Kidney (tissue), 14 donors: Measurements from ENCODE around the gene STX10. TPM values are rescaled to one million over a fixed set of nuclear protein-coding genes. Genes with fewer than 3 reads are reported as not detected.

Source experiments
- DNase-seq, 5 donors: peaks; one replicate each; pipeline ENCODE4 v3.0.0-alpha.2; 2013 to 2020
- FAIRE-seq: peaks from 2 replicates; lab custom pipeline; 2012; peaks lifted over from hg19 to GRCh38; lab: Jason Lieb, UNC
- H3K27ac ChIP-seq, 2 donors: one replicate each; pipeline ENCODE4 v1.7.0; 2013; ENCODE audit warnings: low read depth in 2 of 2, low read length in 2 of 2, inconsistent platforms in 1 of 2
- H3K27me3 ChIP-seq: one replicate; pipeline ENCODE4 v1.7.1; 2013; ENCODE audit warnings: low read length, inconsistent platforms; ENCODE audit not compliant: control insufficient read depth, insufficient read depth
- H3K36me3 ChIP-seq, 3 donors: one replicate each; pipeline versions ENCODE4 v1.7.0 to v1.7.1; 2013; ENCODE audit warnings: low read length in 3 of 3, control low read depth in 1 of 3, inconsistent platforms in 1 of 3; ENCODE audit not compliant: insufficient read depth in 3 of 3, control insufficient read depth in 2 of 3
- H3K4me1 ChIP-seq, 3 donors: one replicate each; pipeline versions ENCODE4 v1.7.0 to v1.7.1; 2013; ENCODE audit warnings: low read length in 3 of 3, inconsistent platforms in 1 of 3, low read depth in 1 of 3; ENCODE audit not compliant: control insufficient read depth in 2 of 3, insufficient read depth in 2 of 3
- H3K4me3 ChIP-seq, 3 donors: one replicate each; pipeline versions ENCODE4 v1.7.0 to v1.8.1; 2013; ENCODE audit warnings: low read length in 3 of 3, control low read depth in 1 of 3, inconsistent platforms in 1 of 3
- H3K9ac ChIP-seq, 3 donors: one replicate each; pipeline versions ENCODE4 v1.7.0 to v1.7.1; 2013; ENCODE audit warnings: low read length in 3 of 3, control low read depth in 1 of 3, inconsistent platforms in 1 of 3
- H3K9me3 ChIP-seq, 3 donors: one replicate each; pipeline versions ENCODE4 v1.7.0 to v1.7.1; 2013; ENCODE audit warnings: low read length in 3 of 3, control low read depth in 1 of 3, inconsistent platforms in 1 of 3; ENCODE audit not compliant: control insufficient read depth in 2 of 3, insufficient read depth in 1 of 3
- CTCF ChIP-seq: IDR thresholded peaks from 3 replicates; pipeline ENCODE4 v1.5.1; 2012; ENCODE audit warnings: mild to moderate bottlenecking, moderate library complexity, borderline replicate concordance; ENCODE audit not compliant: insufficient read depth; ENCODE audit errors: extremely low read depth
- intact Hi-C: fragments of 100-400 bp; cut with DNase I; formaldehyde crosslinking; loops from one replicate; pipeline ENCODE4 v1.11.1; 2022
- polyA plus RNA-seq: library from polyadenylated mRNA; stranded (reverse); fragments of 350-450 nt; fragmentation: Illumina TruSeq; extraction: RNeasy Lipid Tissue Mini Kit (QIAGEN cat#74804); gene quantifications from one replicate; pipeline ENCODE4 v1.2.3, GENCODE V29; 2014; ENCODE audit warnings: low read depth, low replicate concordance; ENCODE audit not compliant: insufficient read depth
- total RNA-seq: library from RNA; stranded (reverse); fragmentation: NEBNext Ultra II Directional; extraction: Animal tissue kit (Norgen Biotek cat#: 25700); gene quantifications from one replicate; pipeline ENCODE4 v1.2.1, GENCODE V29; 2021
- donor health status: control.
- donor health status: control.
- donor health status: control.
- donor health status: control.
- donor health status: control.
- donor health status: DM: yes; HTN: yes; CAD: no.
- donor health status: Normal renal cell carcinoma (clear cell type).

STX10 gene
- total and polyA plus RNA-seq, 2 donors from 2014 or later: 39.5 to 52.9 TPM

GRCh38 chr19:13133241-13133870, 16.8 kb downstream of the STX10 start:
- Histone ChIP-seq H3K9ac (no peak overlapping the region), H3K4me3 (no peak overlapping the region), H3K4me1 (no peaks in the 10 kb centered on the region), H3K36me3 (peaks cover 0 to 9% (median 6%) of the 10 kb centered on the region in 3 donors), H3K27ac (no peak overlapping the region), H3K27me3 (no peaks in the 10 kb centered on the region), H3K9me3 (no peaks in the 10 kb centered on the region)
- FAIRE-seq (no peak), DNase-seq (no peak)
- no peak for TF ChIP-seq CTCF
- intact Hi-C loops: no loop called here

GRCh38 chr19:13132471-13133180, 17.5 kb downstream of the STX10 start:
- Histone ChIP-seq H3K9me3 (no peaks in the 10 kb centered on the region), H3K9ac (no peak overlapping the region), H3K27me3 (no peaks in the 10 kb centered on the region), H3K36me3 (peaks cover 0 to 6% (median 6%) of the 10 kb centered on the region in 3 donors), H3K4me1 (no peaks in the 10 kb centered on the region), H3K27ac (no peak overlapping the region), H3K4me3 (no peak overlapping the region)
- no peak for TF ChIP-seq CTCF
- intact Hi-C loops: no loop called here
- DNase-seq (no peak), FAIRE-seq (no peak)

GRCh38 chr19:13130886-13131490, 19.2 kb downstream of the STX10 start:
- no peak for DNase-seq
- peaks cover 0 to 5% (median 2%) of the 10 kb centered on the region in 3 donors for H3K36me3 ChIP-seq
- no peaks in the 10 kb centered on the region for H3K4me1 ChIP-seq
- no peak for TF ChIP-seq CTCF
- no peak overlapping the region for H3K9ac ChIP-seq
- FAIRE-seq: no peak
- H3K27me3 ChIP-seq: no peaks in the 10 kb centered on the region
- no peak overlapping the region for H3K27ac ChIP-seq
- H3K9me3 ChIP-seq: no peaks in the 10 kb centered on the region
- intact Hi-C loops: no loop called here
- no peak overlapping the region for H3K4me3 ChIP-seq
